Anterior cingulate cortex (tissue), 58 donors: ENCODE data around the gene GASK1A.
"Not testable (repeated sequence)": the region's sequence is repeated elsewhere in the genome, so short reads cannot be mapped to it uniquely, and the experiment has no call there.

ENCODE experiments used
- DNase-seq, 58 donors: peaks; one replicate each; lab custom pipeline; 2025; lab: John Stamatoyannopoulos, UW

Gene GASK1A

GRCh38 chr3:43055806-43056770 is 77.0 kb downstream of the GASK1A start:
- DNase-seq, result no peak

DNA sequence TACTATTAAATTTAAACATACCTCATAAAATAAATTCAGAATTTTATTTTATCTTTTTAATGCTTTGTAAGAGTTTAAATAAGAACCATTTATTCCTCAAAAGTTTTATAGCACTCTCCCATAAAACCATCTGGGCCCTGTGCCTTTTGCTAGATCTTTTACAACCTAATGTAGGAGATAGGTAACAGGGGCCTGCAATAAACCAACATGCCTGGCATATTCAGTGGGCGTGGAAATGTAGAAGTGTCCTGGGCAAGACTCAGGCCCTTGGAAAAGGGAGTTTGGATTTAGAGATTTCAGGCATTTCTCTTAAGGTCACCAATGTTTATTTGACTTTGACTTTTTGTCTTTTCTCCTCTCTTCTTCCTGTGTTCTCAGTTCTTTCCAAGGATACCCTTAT is 80.3 kb downstream of the GASK1A start:
- DNase-seq, result no peak

DNA sequence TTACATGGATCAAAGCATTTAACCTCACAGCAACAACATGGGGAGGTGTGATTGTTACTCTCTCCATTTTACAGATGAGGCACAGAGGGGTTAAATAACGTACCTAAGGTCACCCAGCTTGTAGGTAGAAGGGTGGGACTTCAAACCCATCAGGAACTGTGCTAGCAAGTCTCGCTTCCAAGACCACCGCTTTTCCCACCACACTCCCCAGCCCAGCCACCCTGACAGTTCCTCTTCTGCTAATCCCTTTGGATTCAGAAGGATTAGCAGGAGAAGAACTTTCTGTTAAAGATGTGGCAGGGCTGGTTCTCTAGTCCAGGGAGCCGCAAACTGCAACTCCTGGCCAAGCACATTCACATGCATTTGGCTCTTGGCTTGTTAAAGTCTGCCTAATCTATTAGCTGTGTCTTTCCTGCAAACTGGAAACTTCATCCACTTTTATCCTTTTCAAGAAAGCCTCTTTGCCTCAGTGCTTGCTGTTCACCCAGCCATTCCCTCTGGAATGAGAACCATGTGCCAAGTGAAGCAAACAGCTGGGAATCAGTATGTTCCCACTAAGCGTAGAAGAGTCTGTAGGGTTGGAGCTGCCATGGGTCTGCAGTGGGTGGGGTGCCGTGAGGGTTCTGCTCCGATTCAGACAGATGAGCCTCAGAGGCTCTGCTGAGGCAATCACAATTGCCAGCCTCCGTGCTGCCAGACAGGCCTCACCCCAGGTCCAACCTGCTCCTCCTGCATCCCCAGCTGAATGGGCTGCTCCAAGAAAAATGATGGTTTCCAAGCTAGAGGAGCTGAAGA is 82.2 kb downstream of the GASK1A start:
- no peak for DNase-seq

DNA sequence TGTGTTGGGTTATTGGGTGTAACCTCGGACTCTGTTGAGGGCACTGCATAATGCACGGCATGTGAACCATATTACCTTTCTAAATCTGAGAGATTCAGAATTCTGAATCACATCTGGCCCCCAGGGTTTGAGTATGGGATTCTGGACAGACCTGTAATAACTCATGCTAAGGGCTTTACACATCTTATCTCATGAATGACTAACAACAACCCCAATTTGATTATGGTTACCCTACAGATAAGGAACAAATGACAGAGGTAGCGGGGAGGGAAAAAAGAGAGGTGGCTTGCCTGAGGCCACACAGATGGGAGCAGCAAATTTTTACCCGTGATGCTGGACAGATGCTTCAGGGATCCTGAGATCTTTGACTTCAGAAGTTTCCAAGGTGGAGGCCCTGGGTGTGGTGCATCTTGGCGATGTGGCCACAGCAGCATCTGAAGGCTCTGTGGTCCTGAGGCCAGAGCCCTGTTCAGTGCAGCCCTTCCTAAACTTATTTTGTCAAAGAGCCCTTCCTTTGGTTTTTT is 83.0 kb downstream of the GASK1A start:
- DNase-seq, result no peak

DNA sequence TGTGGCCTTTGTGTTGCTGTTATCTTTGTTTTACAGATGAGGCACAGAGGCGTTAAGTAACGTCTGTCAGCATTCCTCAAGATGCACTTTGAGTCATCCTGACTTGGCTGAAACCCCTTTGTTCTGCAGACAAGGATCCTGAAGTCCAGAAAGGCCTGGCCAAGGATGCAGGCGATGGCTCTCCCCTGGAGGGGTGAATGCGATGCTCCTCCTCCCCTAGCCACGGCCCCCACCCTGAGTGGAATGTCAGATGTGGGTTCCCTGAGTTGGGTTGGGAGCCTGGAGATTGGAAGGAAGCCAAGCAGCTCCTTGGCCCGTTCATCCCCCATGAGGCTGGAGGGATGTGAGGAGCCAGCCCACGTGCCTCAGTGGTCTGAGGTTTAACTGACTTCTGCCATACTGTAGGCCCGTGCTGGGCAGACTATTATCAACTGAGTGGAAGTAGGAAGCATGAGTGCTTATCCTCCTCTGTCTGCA is 83.5 kb downstream of the GASK1A start:
- no peak for DNase-seq

GRCh38 chr3:43063114-43063513 is 84.0 kb downstream of the GASK1A start:
- no peak for DNase-seq

DNA sequence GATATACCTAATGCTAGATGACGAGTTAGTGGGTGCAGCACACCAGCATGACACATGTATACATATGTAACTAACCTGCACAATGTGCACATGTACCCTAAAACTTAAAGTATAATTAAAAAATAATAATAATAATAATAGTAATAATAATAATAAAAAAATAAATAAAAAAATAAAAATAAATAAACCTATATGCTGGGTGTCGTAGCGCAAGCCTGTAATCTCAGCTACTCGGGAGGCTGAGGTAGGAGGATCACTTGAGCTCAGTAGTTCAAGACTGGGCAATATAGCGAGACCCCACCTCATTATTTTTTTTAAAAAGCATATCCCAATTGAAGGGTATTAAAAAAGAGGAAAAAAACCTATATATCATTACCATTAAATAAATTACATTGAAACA is 91.6 kb downstream of the GASK1A start:
- not testable (repeated sequence) for DNase-seq

GRCh38 chr3:43071313-43071893 is 92.3 kb downstream of the GASK1A start:
- no peak for DNase-seq

DNA sequence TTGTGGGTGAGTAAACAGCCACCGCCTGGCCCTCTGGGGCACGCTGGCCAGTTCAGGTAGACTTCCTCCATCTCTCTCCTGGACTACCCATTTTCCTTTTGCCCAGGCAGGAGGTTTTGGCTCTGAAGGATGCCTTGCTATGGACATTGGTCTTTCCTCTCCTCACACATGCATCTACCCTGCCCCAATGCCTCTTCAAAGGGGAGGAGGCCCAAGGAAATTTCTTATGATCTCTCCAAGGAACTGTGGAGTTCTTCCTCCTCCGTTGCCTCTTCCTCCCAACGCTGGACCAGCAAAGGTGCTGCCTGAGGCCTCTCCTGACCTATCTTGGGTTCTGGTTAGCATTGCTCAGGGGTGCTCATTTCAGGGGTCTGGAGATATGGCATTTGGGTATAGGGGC is 93.2 kb downstream of the GASK1A start:
- DNase-seq, result no peak

GRCh38 chr3:43073116-43073835 is 94.2 kb downstream of the GASK1A start:
- DNase-seq, result no peak

GRCh38 chr3:43073836-43074220 is 94.7 kb downstream of the GASK1A start:
- peak in 10 of 58 donors; percentile 24 to 61 (median 40) for DNase-seq

GRCh38 chr3:43074482-43074881 is 95.4 kb downstream of the GASK1A start:
- DNase-seq, result no peak

- peak in 1 of 58 donors; percentile 15 for DNase-seq
Measured at GRCh38 chr3:43074901-43075689, 96.0 kb downstream of the GASK1A start.

DNA sequence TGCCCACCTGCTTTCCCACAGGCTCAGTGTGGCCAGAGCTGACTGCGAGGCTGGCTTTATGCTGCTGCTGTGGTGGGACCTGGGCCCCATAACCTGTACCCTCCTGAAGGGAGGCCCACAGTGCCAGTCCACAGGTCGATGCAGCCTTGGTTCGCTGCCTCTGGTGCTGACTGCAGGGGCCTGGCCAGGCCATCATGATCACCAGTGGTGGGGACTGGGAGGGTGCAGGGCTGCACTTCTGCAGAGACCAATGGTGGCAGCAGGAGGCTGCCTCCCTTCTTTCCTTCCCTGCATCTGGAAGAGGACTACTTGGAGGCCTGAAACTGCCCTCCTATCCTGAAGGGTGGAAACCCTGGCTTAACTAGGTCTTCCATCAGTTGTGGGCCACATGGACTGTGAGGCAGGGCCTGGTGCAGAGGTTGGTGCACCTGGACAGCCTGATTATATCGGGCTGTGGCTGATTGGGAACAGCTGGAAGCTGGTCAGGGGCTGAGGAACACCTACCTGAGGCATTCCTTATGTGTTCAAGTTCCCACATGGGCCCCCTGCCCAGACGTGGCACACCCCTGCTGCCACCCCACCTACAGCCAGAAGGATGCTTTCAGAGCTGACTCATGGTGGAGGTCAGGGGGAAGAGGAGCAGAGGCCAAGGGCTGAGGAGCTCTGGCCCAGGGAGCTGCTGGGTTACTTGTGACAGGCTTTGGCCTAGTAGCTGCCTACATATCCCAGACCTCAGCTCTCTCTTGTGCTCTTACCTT is 97.0 kb downstream of the GASK1A start:
- no peak for DNase-seq

DNA sequence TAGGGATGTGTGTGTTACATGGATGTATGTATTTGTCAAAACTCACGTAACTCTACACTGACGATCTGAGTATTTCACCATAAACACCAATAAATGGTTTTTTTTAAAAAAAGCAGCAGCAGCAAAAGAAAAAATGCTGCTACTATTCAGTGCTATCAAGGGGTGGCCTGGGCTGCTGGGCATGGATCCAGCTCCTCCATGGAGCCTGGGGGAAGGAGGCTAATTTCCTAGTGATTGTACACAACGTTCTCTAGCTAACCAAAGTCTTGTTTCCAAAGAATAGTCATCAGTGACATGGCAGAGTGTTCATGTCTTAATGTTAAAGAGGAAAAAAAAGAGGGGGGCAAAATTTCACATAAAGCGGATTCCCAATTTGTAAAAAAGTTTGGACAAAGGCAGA is 97.7 kb downstream of the GASK1A start:
- DNase-seq, result peak in 7 of 58 donors; percentile 11 to 47 (median 18)

- no peak for DNase-seq
Measured at GRCh38 chr3:43077261-43077660, 98.2 kb downstream of the GASK1A start.

- DNase-seq, result no peak
Measured at GRCh38 chr3:43077707-43078106, 98.6 kb downstream of the GASK1A start.

- no peak for DNase-seq
Measured at GRCh38 chr3:43079536-43080332, 100.6 kb downstream of the GASK1A start.
